HG03196 (cell line): Measurements from ENCODE around the gene DENND1B.
"Not testable (repeated sequence)": the region's sequence is repeated elsewhere in the genome, so short reads cannot be mapped to it uniquely, and the experiment has no call there.

Experiments
- ATAC-seq: cut with Tn5 transposase; IDR thresholded peaks from one replicate; pipeline ENCODE4 v1.9.1; 2021; ENCODE audit not compliant: unreplicated experiment

Gene DENND1B

GRCh38 chr1:197786280-197786679, 11.0 kb upstream of the DENND1B start:
- ATAC-seq, result no peak

GRCh38 chr1:197783510-197783948, 8.2 kb upstream of the DENND1B start:
- ATAC-seq, result no peak

GRCh38 chr1:197782722-197783360, 7.6 kb upstream of the DENND1B start:
- ATAC-seq, result no peak

GRCh38 chr1:197781968-197782721, 6.9 kb upstream of the DENND1B start:
- ATAC-seq, result no peak

- ATAC-seq, result no peak
Measured at GRCh38 chr1:197779921-197780320, 4.6 kb upstream of the DENND1B start.

- no peak for ATAC-seq
Measured at GRCh38 chr1:197778366-197778945, 3.2 kb upstream of the DENND1B start.

GRCh38 chr1:197776351-197777105, 1.2 kb upstream of the DENND1B start:
- peak; percentile 36 for ATAC-seq

GRCh38 chr1:197774466-197775281, 606 bp downstream of the DENND1B start:
- peak; percentile 34 for ATAC-seq

- no peak for ATAC-seq
Measured at GRCh38 chr1:197773856-197774255, 1.4 kb downstream of the DENND1B start.

- ATAC-seq, result no peak
Measured at GRCh38 chr1:197771904-197772556, 3.2 kb downstream of the DENND1B start.

- ATAC-seq, result no peak
Measured at GRCh38 chr1:197771386-197771785, 3.9 kb downstream of the DENND1B start.

- no peak for ATAC-seq
Measured at GRCh38 chr1:197770243-197770642, 5.0 kb downstream of the DENND1B start.

- no peak for ATAC-seq
Measured at GRCh38 chr1:197769287-197769686, 6.0 kb downstream of the DENND1B start.

GRCh38 chr1:197768014-197768805, 7.1 kb downstream of the DENND1B start:
- ATAC-seq, result no peak

GRCh38 chr1:197763769-197764168, 11.5 kb downstream of the DENND1B start:
- ATAC-seq, result no peak

GRCh38 chr1:197763307-197763706, 12.0 kb downstream of the DENND1B start:
- ATAC-seq, result no peak

GRCh38 chr1:197761654-197762053, 13.6 kb downstream of the DENND1B start:
- ATAC-seq, result peak; percentile 59

GRCh38 chr1:197755553-197755952, 19.7 kb downstream of the DENND1B start:
- not testable (repeated sequence) for ATAC-seq

- not testable (repeated sequence) for ATAC-seq
Measured at GRCh38 chr1:197752652-197753164, 22.6 kb downstream of the DENND1B start.
